HEK293T (cell line): ENCODE data around the gene RAD51B.

Experiments
- ARNT ChIP-seq: fragments of 450-650 bp; IDR thresholded peaks from 2 replicates; pipeline ENCODE4 v1.6.1; 2017; ENCODE audit warnings: mild to moderate bottlenecking
- BHLHE40 ChIP-seq: fragments of 450-650 bp; IDR thresholded peaks from 2 replicates; pipeline ENCODE4 v1.6.1; 2016; ENCODE audit warnings: mild to moderate bottlenecking, moderate library complexity, borderline replicate concordance
- CTBP1 ChIP-seq: fragments of 450-650 bp; IDR thresholded peaks from 2 replicates; pipeline ENCODE4 v1.6.1; 2016; ENCODE audit warnings: borderline replicate concordance
- ELF4 ChIP-seq: fragments of 450-650 bp; IDR thresholded peaks from 2 replicates; pipeline ENCODE4 v1.6.1; 2017; ENCODE audit warnings: antibody characterized with exemption
- FOXA1 ChIP-seq: fragments of 450-650 bp; IDR thresholded peaks from 2 replicates; pipeline ENCODE4 v1.6.1; 2016; ENCODE audit warnings: mild to moderate bottlenecking
- FOXK2 ChIP-seq: fragments of 450-650 bp; IDR thresholded peaks from 2 replicates; pipeline ENCODE4 v1.6.1; 2016; ENCODE audit warnings: mild to moderate bottlenecking
- FOXM1 ChIP-seq: fragments of 450-650 bp; IDR thresholded peaks from 2 replicates; pipeline ENCODE4 v1.6.1; 2017; ENCODE audit warnings: mild to moderate bottlenecking, borderline replicate concordance
- HDGF ChIP-seq: fragments of 450-650 bp; IDR thresholded peaks from 2 replicates; pipeline ENCODE4 v1.6.1; 2017; ENCODE audit warnings: antibody characterized with exemption, borderline replicate concordance
- NFRKB ChIP-seq: fragments of 450-650 bp; IDR thresholded peaks from 2 replicates; pipeline ENCODE4 v1.6.1; 2016; ENCODE audit warnings: mild to moderate bottlenecking, moderate library complexity
- SP1 ChIP-seq: fragments of 450-650 bp; IDR thresholded peaks from 2 replicates; pipeline ENCODE4 v1.6.1; 2017
- SUZ12 ChIP-seq: fragments of 450-650 bp; IDR thresholded peaks from 2 replicates; pipeline ENCODE4 v1.6.1; 2016; ENCODE audit warnings: mild to moderate bottlenecking
- TARDBP ChIP-seq: fragments of 450-650 bp; IDR thresholded peaks from 2 replicates; pipeline ENCODE4 v1.6.1; 2016

GRCh38 chr14:68528040-68528687, 708.6 kb downstream of the RAD51B start:
- no peak for TF ChIP-seq HDGF
- TF ChIP-seq ELF4, result no peak
- TF ChIP-seq SUZ12, result no peak
- no peak for TF ChIP-seq ARNT
- no peak for TF ChIP-seq FOXM1
- TF ChIP-seq FOXK2, result no peak
- TF ChIP-seq CTBP1, result no peak
- TF ChIP-seq SP1, result no peak
- TF ChIP-seq FOXA1, result no peak
- no peak for TF ChIP-seq TARDBP
- TF ChIP-seq NFRKB, result no peak
- TF ChIP-seq BHLHE40, result no peak
